Keratinocyte (primary cell): ENCODE results near the gene CC2D1A. TPM values are rescaled to one million over a fixed set of nuclear protein-coding genes. Genes with fewer than 3 reads are reported as not detected.

Experiments used
- DNase-seq: peaks from one replicate; pipeline ENCODE4 v3.0.0-alpha.2; 2011; ENCODE audit warnings: low read depth, missing footprints, low spot score
- FAIRE-seq: peaks from 2 replicates; lab custom pipeline; 2011; peaks lifted over from hg19 to GRCh38; lab: Jason Lieb, UNC
- H2AFZ ChIP-seq: 2 replicates; pipeline ENCODE4 v1.6.0; 2012; ENCODE audit warnings: low read length, control low read depth, inconsistent platforms; ENCODE audit not compliant: control insufficient read depth
- H3K27ac ChIP-seq: 2 replicates; pipeline ENCODE4 v1.5.1; 2011; ENCODE audit warnings: low read length; ENCODE audit not compliant: control insufficient read depth, insufficient read depth
- H3K27me3 ChIP-seq: 3 replicates; pipeline ENCODE4 v1.6.0; 2011; ENCODE audit warnings: low read length; ENCODE audit not compliant: control insufficient read depth, insufficient read depth; ENCODE audit errors: extremely low read depth
- H3K36me3 ChIP-seq, 2 experiments: 2 replicates in 1 of 2; 3 replicates in 1 of 2; pipeline ENCODE4 v1.5.1; 2011; ENCODE audit warnings: low read length in 2 of 2, mild to moderate bottlenecking in 1 of 2; ENCODE audit not compliant: control insufficient read depth in 2 of 2, insufficient read depth in 2 of 2; ENCODE audit errors: extremely low read depth in 1 of 2
- H3K4me1 ChIP-seq: 3 replicates; pipeline ENCODE4 v1.5.1; 2011; ENCODE audit warnings: low read length; ENCODE audit not compliant: control insufficient read depth, insufficient read depth; ENCODE audit errors: extremely low read depth
- H3K4me2 ChIP-seq: 3 replicates; pipeline ENCODE4 v1.6.0; 2011; ENCODE audit warnings: low read depth, low read length; ENCODE audit not compliant: control insufficient read depth, insufficient read depth; ENCODE audit errors: extremely low read depth
- H3K4me3 ChIP-seq, 3 experiments: fragments of 200-600 bp in 1 of 3; sonication (generic) in 1 of 3; 2 replicates in 2 of 3; 3 replicates in 1 of 3; pipeline ENCODE4 v1.5.1; 2011 to 2016; ENCODE audit warnings: low read length in 3 of 3, mild to moderate bottlenecking in 3 of 3, control low read depth in 2 of 3, inconsistent platforms in 1 of 3, low read depth in 1 of 3, mixed read lengths in 1 of 3, mixed run types in 1 of 3, moderate library complexity in 1 of 3; ENCODE audit not compliant: control insufficient read depth in 2 of 3, insufficient read depth in 2 of 3; ENCODE audit errors: extremely low read depth in 1 of 3
- H3K79me2 ChIP-seq: 2 replicates; pipeline ENCODE4 v1.6.0; 2012; ENCODE audit warnings: low read length; ENCODE audit not compliant: control insufficient read depth, insufficient read depth
- H3K9ac ChIP-seq: 3 replicates; pipeline ENCODE4 v1.6.0; 2011; ENCODE audit warnings: low read length; ENCODE audit not compliant: control insufficient read depth, insufficient read depth; ENCODE audit errors: extremely low read depth
- H3K9me1 ChIP-seq: 3 replicates; pipeline ENCODE4 v1.6.0; 2011; ENCODE audit warnings: low read length; ENCODE audit not compliant: control insufficient read depth, insufficient read depth; ENCODE audit errors: extremely low read depth
- H3K9me3 ChIP-seq: 2 replicates; pipeline ENCODE4 v1.5.1; 2012; ENCODE audit warnings: low read depth, low read length; ENCODE audit not compliant: control insufficient read depth
- H4K20me1 ChIP-seq: 3 replicates; pipeline ENCODE4 v1.6.0; 2011; ENCODE audit warnings: low read length; ENCODE audit not compliant: control insufficient read depth, insufficient read depth; ENCODE audit errors: extremely low read depth
- EZH2 ChIP-seq: IDR thresholded peaks from one replicate; pipeline ENCODE4 v1.6.1; 2012; ENCODE audit warnings: inconsistent platforms, mild to moderate bottlenecking, low read length, moderate library complexity
- dilution Hi-C: fragments of 300-500 bp; cut with MboI; formaldehyde crosslinking; loops from one replicate; pipeline ENCODE4 v1.7.0; 2020; ENCODE audit warnings: low sequenced_read_pairs; ENCODE audit not compliant: extremely low pct_ligation_motif_present
- polyA plus RNA-seq, 5 experiments: library from polyadenylated mRNA; depleted of rRNA in 3 of 5; stranded (reverse) in 3 of 5; stranded (forward) in 1 of 5; unstranded in 1 of 5; fragments of >200 nt; gene quantifications; 1 replicate in 1 of 5; 2 replicates in 3 of 5; 3 replicates in 1 of 5; pipeline versions ENCODE4 v1.2.1 to v1.2.3, GENCODE V29; 2011 to 2012; ENCODE audit warnings: missing spikeins in 2 of 5, low read depth in 1 of 5, low replicate concordance in 1 of 5
- TF ChIP-seq, protein P1 (sequence below), 3 experiments: IDR thresholded peaks in 1 of 3; conservative IDR thresholded peaks in 1 of 3; optimal IDR thresholded peaks in 1 of 3; 2 replicates in 2 of 3; 3 replicates in 1 of 3; pipeline versions ENCODE3 to v1.5.1; 2011; ENCODE audit warnings: low read length in 3 of 3, mild to moderate bottlenecking in 3 of 3, moderate library complexity in 2 of 3, control low read depth in 1 of 3, inconsistent platforms in 1 of 3; ENCODE audit not compliant: insufficient read depth in 2 of 3; ENCODE audit errors: extremely low read depth in 1 of 3

CC2D1A gene
- polyA plus RNA-seq, 1 donor (not counting 4 experiments of a cell fraction or from before 2014, with no cell fraction given), result 11.2 TPM

DNA sequence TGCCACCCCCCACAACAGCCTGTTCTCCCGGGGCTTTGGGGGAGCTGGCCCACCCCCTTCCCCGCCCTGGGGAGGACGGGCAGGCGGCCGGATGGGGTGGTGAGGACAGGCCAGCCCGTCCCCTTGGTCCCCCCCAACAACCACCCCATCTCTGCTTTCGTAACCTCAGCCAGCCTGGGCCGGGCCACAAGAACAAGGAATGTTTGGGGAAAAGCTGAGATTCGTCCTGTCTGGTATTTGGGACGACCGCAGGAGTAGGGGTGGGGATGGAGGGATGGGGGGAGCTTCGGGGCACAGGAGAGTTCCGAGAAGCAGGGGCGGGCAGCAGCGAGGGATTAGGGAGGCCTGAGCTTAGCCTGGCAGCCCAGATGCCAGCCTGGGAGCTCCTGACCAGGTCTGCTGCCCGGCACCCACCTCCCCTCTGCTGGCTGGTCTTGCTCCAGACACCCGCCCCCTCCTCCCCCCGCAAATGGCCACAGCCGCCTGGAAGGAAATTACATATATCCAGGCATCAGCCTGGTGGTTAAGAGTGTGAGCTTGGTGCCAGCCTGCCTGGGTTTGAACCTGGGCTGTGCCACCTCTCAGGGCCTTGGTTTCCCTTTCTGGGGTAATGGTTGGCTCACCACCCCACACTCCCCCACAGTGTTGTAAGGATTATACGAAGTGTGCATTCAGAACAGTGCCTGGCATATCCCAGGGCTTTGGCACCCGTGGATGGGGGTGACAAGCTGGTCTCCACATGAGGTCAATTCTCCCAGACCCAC lies 32.5 kb downstream of the CC2D1A start, which contains the start of gene PODNL1:
TSS of gene PODNL1 (minus strand) at position 117 of the 764 bp plus-strand sequence. CDS start 236 bp downstream, outside the sequence.
- dilution Hi-C loops, result no loop called here
- Histone ChIP-seq H3K27me3 (peaks cover 15% of the 10 kb centered on the region), H3K27ac (no peak within 1 kb of the TSS), H2AFZ (no peak within 1 kb of the TSS), H3K9ac (no peak within 1 kb of the TSS), H3K9me1 (no peaks in the 10 kb centered on the region), H3K4me3 (no peak within 1 kb of the TSS), H3K36me3 (no peaks in the 10 kb centered on the region), H3K4me2 (no peak within 1 kb of the TSS), H4K20me1 (no peaks in the 10 kb centered on the region), H3K4me1 (no peaks in the 10 kb centered on the region), H3K79me2 (no peaks in the 10 kb centered on the region), H3K9me3 (no peaks in the 10 kb centered on the region)
- FAIRE-seq (no peak), DNase-seq (no peak)
- TF ChIP-seq EZH2, result no peak
- TF ChIP-seq, protein P1, sequence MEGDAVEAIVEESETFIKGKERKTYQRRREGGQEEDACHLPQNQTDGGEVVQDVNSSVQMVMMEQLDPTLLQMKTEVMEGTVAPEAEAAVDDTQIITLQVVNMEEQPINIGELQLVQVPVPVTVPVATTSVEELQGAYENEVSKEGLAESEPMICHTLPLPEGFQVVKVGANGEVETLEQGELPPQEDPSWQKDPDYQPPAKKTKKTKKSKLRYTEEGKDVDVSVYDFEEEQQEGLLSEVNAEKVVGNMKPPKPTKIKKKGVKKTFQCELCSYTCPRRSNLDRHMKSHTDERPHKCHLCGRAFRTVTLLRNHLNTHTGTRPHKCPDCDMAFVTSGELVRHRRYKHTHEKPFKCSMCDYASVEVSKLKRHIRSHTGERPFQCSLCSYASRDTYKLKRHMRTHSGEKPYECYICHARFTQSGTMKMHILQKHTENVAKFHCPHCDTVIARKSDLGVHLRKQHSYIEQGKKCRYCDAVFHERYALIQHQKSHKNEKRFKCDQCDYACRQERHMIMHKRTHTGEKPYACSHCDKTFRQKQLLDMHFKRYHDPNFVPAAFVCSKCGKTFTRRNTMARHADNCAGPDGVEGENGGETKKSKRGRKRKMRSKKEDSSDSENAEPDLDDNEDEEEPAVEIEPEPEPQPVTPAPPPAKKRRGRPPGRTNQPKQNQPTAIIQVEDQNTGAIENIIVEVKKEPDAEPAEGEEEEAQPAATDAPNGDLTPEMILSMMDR (optimal IDR thresholded peaks at IDR 0.05 in 1 of 3, IDR thresholded peaks at IDR 0.05 in 1 of 3, conservative IDR thresholded peaks at IDR 0.05 in 1 of 3; ENCODE audit: extremely low read depth in 1 of 3, insufficient read depth in 2 of 3, low read length in 3 of 3), result no peak

DNA sequence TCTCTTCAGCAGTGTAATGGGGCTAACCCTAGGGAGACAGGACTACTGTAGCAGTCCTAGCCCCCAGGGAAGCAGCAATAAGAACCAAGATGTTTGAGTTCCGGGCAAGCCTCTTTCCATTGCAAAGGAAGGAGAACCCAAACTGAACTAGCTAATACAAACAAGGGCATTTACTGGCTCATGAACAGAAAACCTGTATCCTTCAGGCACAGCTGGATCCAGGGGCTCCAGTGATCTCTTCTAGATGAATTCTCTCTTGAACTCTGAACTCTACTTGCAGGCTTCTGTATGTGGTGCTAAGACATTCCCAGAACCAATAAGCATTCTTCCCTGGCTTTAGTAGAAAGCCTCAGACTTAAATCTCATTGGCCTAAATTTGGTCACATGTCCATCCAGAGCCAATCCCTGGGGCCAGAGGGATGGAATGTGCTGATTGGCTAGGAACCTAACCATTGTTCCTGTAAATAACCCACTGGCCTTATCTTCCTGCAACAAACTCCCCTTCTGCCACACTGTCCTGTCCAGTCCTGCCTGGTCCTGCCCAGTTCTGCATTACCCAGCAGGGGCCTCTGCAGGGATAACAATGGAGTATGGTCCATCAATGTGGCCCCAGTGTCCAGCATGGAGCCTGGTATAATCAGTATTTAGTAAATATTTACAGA lies 36.2 kb downstream of the CC2D1A start:
- Histone ChIP-seq H3K9me1 (no peaks in the 10 kb centered on the region), H3K9ac (no peak overlapping the region), H3K9me3 (no peaks in the 10 kb centered on the region), H3K4me3 (no peak overlapping the region), H2AFZ (no peak overlapping the region), H3K36me3 (no peaks in the 10 kb centered on the region), H4K20me1 (no peaks in the 10 kb centered on the region), H3K27me3 (peaks cover 5% of the 10 kb centered on the region), H3K4me2 (no peak overlapping the region), H3K79me2 (no peaks in the 10 kb centered on the region), H3K27ac (no peak overlapping the region), H3K4me1 (peaks cover 11% of the 10 kb centered on the region)
- TF ChIP-seq, protein P1 (optimal IDR thresholded peaks at IDR 0.05 in 1 of 3, IDR thresholded peaks at IDR 0.05 in 1 of 3, conservative IDR thresholded peaks at IDR 0.05 in 1 of 3; ENCODE audit: extremely low read depth in 1 of 3, insufficient read depth in 2 of 3, low read length in 3 of 3), result no peak
- TF ChIP-seq EZH2, result no peak
- peak; percentile 32 for FAIRE-seq
- dilution Hi-C loops, result no loop called here
- no peak for DNase-seq
